Lower leg skin (tissue), 3 donors: ENCODE data around the gene DNAJC11.

ENCODE experiments used
- CTCF ChIP-seq, 3 donors: fragments of 450-650 bp; IDR thresholded peaks; one replicate each; pipeline ENCODE4 v1.5.1; 2016; ENCODE audit warnings: antibody characterized with exemption in 3 of 3, mild to moderate bottlenecking in 3 of 3, moderate library complexity in 2 of 3
- POLR2A ChIP-seq, 2 donors: fragments of 450-650 bp; IDR thresholded peaks; one replicate each; pipeline ENCODE4 v1.6.1; 2016 to 2017; ENCODE audit warnings: antibody characterized with exemption in 2 of 2, mild to moderate bottlenecking in 1 of 2, moderate library complexity in 1 of 2

GRCh38 chr1:6637770-6638169 lies 63.8 kb downstream of the DNAJC11 start:
- no peak for TF ChIP-seq CTCF (IDR thresholded peaks at IDR 0.05)
- no peak for TF ChIP-seq POLR2A (IDR thresholded peaks at IDR 0.05)
